Measurements from ENCODE around the gene STK16. TPM values are rescaled to one million over a fixed set of nuclear protein-coding genes. Genes with fewer than 3 reads are reported as not detected.

STK16 gene
- total RNA-seq, 1 experiment from 2014 or later = 22.0 TPM

DNA sequence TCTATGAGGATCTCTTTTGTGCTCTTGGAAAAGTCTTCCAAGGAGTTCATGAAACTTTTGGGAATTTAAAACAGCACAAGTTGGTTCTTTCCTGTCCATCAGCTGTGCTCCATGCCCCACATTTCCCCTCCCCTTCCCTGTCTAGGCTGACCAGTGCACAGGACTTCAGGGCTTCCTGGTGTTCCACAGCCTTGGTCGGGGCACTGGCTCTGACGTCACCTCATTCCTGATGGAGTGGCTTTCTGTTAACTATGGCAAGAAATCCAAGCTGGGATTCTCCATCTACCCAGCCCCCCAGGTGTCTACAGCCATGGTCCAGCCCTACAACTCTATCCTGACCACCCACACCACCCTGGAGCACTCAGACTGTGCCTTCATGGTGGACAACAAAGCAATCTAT, 25.7 kb downstream of the STK16 start:
- CTCF ChIA-PET = no interaction called here
- BruUV-seq (replicated peaks) = no TSS peak
- DNase-seq (ENCODE audit: low spot score) = no peak
- H3K9me3 ChIP-seq (ENCODE audit: low read depth, low read length, poor library complexity, severe bottlenecking) = no peaks in the 10 kb centered on the region
- H3K4me3 ChIP-seq (ENCODE audit: low read depth, low read length, poor library complexity, severe bottlenecking) = no peak overlapping the region
- no peaks in the 10 kb centered on the region for H3K4me1 ChIP-seq (ENCODE audit: insufficient read depth, low read length, poor library complexity, severe bottlenecking)
- no peaks in the 10 kb centered on the region for H3K27me3 ChIP-seq (replicated peaks; ENCODE audit: insufficient read depth, low read depth, low read length, poor library complexity)
- POLR2A ChIA-PET (ENCODE audit: low non-redundant PET) = no interaction called here
- no peak for TF ChIP-seq EZH2 (IDR thresholded peaks at IDR 0.05; ENCODE audit: borderline replicate concordance, low read depth, low read length, poor library complexity, severe bottlenecking)
- TF ChIP-seq, protein P1, sequence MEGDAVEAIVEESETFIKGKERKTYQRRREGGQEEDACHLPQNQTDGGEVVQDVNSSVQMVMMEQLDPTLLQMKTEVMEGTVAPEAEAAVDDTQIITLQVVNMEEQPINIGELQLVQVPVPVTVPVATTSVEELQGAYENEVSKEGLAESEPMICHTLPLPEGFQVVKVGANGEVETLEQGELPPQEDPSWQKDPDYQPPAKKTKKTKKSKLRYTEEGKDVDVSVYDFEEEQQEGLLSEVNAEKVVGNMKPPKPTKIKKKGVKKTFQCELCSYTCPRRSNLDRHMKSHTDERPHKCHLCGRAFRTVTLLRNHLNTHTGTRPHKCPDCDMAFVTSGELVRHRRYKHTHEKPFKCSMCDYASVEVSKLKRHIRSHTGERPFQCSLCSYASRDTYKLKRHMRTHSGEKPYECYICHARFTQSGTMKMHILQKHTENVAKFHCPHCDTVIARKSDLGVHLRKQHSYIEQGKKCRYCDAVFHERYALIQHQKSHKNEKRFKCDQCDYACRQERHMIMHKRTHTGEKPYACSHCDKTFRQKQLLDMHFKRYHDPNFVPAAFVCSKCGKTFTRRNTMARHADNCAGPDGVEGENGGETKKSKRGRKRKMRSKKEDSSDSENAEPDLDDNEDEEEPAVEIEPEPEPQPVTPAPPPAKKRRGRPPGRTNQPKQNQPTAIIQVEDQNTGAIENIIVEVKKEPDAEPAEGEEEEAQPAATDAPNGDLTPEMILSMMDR (conservative IDR thresholded peaks at IDR 0.05; ENCODE audit: low read depth, low read length) = no peak
- intact Hi-C loops (cut with micrococcal nuclease; ENCODE audit: unreplicated experiment) = no loop called here
- H3K27ac ChIP-seq (ENCODE audit: low read depth, low read length, poor library complexity, severe bottlenecking) = no peak overlapping the region
- no peaks in the 10 kb centered on the region for H3K36me3 ChIP-seq (ENCODE audit: insufficient read depth, low read length, poor library complexity, severe bottlenecking)

DNA sequence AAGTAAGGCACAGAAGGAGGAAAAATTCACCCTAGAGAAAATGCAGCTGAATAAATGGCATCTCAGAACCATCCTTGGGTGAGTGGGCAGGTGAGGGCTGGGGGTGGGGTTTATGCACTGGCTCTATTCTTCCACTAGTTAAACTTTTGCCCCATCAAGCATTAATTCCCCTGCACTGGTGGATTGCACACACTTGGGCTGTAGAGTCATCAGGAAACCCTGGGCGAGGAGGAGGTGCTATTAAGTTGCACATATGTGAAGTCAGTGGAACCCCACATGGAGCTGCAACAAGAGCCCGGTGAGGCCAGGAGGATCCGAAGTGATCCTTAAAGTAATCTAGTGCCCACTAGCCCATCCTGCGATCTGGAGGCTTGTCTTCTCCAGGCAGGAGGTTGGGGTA, 27.1 kb downstream of the STK16 start:
- H3K9me3 ChIP-seq (ENCODE audit: low read depth, low read length, poor library complexity, severe bottlenecking) = no peaks in the 10 kb centered on the region
- no peaks in the 10 kb centered on the region for H3K36me3 ChIP-seq (ENCODE audit: insufficient read depth, low read length, poor library complexity, severe bottlenecking)
- ChIA-PET CTCF (no interaction called here), POLR2A (ENCODE audit: low non-redundant PET) (no interaction called here)
- TF ChIP-seq, protein P1 (conservative IDR thresholded peaks at IDR 0.05; ENCODE audit: low read depth, low read length) = no peak
- TF ChIP-seq EZH2 (IDR thresholded peaks at IDR 0.05; ENCODE audit: borderline replicate concordance, low read depth, low read length, poor library complexity, severe bottlenecking) = no peak
- no TSS peak for BruUV-seq (replicated peaks)
- no peak for DNase-seq (ENCODE audit: low spot score)
- no peaks in the 10 kb centered on the region for H3K27me3 ChIP-seq (replicated peaks; ENCODE audit: insufficient read depth, low read depth, low read length, poor library complexity)
- H3K4me3 ChIP-seq (ENCODE audit: low read depth, low read length, poor library complexity, severe bottlenecking) = no peak overlapping the region
- H3K4me1 ChIP-seq (ENCODE audit: insufficient read depth, low read length, poor library complexity, severe bottlenecking) = no peaks in the 10 kb centered on the region
- no peak overlapping the region for H3K27ac ChIP-seq (ENCODE audit: low read depth, low read length, poor library complexity, severe bottlenecking)
- intact Hi-C loops (cut with micrococcal nuclease; ENCODE audit: unreplicated experiment) = no loop called here

DNA sequence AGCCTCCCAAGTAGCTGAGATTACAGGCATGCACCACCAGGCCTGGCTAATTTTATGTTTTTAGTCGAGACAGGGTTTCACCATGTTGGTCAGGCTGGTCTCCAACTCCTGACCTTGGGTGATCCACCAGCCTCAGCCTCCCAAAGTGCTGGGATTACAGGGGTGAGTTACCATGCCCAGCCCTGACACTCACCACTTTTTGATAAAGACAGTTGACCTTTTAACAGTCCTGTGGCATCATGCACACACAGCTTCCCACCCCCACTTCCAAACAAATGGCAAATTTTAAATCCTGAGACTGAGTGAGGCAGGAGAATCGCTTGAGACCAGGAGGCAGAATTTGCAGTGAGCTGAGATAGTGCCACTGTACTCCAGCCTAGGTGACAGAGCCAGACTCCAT, 27.7 kb downstream of the STK16 start:
- intact Hi-C loops (cut with micrococcal nuclease; ENCODE audit: unreplicated experiment) = no loop called here
- POLR2A ChIA-PET (ENCODE audit: low non-redundant PET) = no interaction called here
- Histone ChIP-seq H3K36me3 (ENCODE audit: insufficient read depth, low read length, poor library complexity, severe bottlenecking) (no peaks in the 10 kb centered on the region), H3K27ac (ENCODE audit: low read depth, low read length, poor library complexity, severe bottlenecking) (no peak overlapping the region), H3K4me1 (ENCODE audit: insufficient read depth, low read length, poor library complexity, severe bottlenecking) (peaks cover 3% of the 10 kb centered on the region), H3K27me3 (replicated peaks; ENCODE audit: insufficient read depth, low read depth, low read length, poor library complexity) (no peaks in the 10 kb centered on the region), H3K4me3 (ENCODE audit: low read depth, low read length, poor library complexity, severe bottlenecking) (no peak overlapping the region), H3K9me3 (ENCODE audit: low read depth, low read length, poor library complexity, severe bottlenecking) (no peaks in the 10 kb centered on the region)
- CTCF ChIA-PET = no interaction called here
- no TSS peak for BruUV-seq (replicated peaks)
- DNase-seq (ENCODE audit: low spot score) = no peak
- no peak for TF ChIP-seq EZH2 (IDR thresholded peaks at IDR 0.05; ENCODE audit: borderline replicate concordance, low read depth, low read length, poor library complexity, severe bottlenecking)
- TF ChIP-seq, protein P1 (conservative IDR thresholded peaks at IDR 0.05; ENCODE audit: low read depth, low read length) = no peak

All from A673 (cell line).